Coronary artery (tissue), 2 donors: Measurements from ENCODE around the gene INSC.

Source experiments
- DNase-seq: peaks from one replicate; pipeline ENCODE4 v3.0.0-alpha.2; 2017; ENCODE audit warnings: low spot score
- H3K27ac ChIP-seq, 2 donors: fragments of 200-600 bp; sonication (generic); one replicate each; pipeline ENCODE4 v1.5.1; 2016 to 2019
- H3K4me3 ChIP-seq: fragments of 200-600 bp; sonication (generic); 2 replicates; pipeline ENCODE4 v1.5.1; 2016; ENCODE audit warnings: mild to moderate bottlenecking, moderate library complexity
- CTCF ChIP-seq: fragments of 200-600 bp; sonication (generic); IDR thresholded peaks from one replicate; pipeline ENCODE4 v1.5.1; 2019; ENCODE audit warnings: antibody characterized with exemption

INSC gene

GRCh38 chr11:15293975-15294620 lies 179.4 kb downstream of the INSC start:
- no peak overlapping the region for H3K4me3 ChIP-seq
- no peak overlapping the region for H3K27ac ChIP-seq
- no peak for TF ChIP-seq CTCF
- DNase-seq = no peak

- TF ChIP-seq CTCF = no peak
- DNase-seq = no peak
- Histone ChIP-seq H3K4me3 (no peak overlapping the region), H3K27ac (no peak overlapping the region)
Observed at GRCh38 chr11:15295695-15296094, 181.0 kb downstream of the INSC start.
